Stimulated activated CD8-positive, alpha-beta memory T cell treated with anti-CD3 and anti-CD28 coated beads, Interleukin-2, amount 100 ng/mL, for 1 hour (primary cell): ENCODE data around the gene BMP4.
"Not testable (repeated sequence)": the region's sequence is repeated elsewhere in the genome, so short reads cannot be mapped to it uniquely, and the experiment has no call there.

Experiments
- DNase-seq, 2 donors: peaks; one replicate each; pipeline ENCODE4 v3.0.0-alpha.2; 2020; ENCODE audit warnings: low read depth in 2 of 2

Gene BMP4

DNA sequence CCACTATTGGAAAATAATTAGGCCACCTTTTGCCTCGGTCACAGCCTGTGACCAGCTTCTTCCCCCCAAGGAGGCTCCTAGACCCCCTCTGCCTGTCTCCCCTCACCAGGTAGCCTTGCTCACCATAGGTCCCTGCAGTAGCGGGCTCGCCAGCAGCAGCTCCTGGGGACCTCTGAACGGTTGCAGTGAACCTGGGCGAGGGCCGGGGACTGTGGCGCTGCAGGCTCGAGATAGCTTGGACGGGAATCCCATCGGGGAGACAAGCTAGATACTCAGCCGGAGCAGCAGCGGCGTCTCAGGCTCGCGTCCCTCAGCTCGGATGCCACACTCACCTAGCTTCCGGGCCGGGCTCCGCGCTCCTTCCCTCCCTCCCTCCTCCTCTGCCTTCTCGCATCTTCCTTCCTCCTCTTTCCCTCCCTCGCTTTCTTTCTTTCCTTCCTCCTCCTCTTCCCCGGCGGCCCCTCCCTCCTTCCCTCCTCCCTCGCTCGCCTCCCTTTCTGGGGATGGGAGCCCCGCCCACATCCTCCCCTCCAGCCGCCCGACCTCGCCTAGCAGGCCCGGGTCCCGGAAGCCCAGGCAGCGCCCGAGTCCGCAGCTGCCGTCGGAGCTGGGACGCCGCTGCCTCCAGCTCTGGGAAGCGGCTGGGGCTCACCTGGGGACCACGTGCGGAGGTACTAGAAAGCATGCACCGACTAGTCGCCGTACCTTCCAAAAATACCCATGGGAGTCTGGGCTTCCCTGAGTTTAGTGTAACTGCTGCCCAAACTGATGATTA is at the start of gene BMP4:
TSS of gene BMP4 (minus strand) at position 399 of the 775 bp plus-strand sequence. CDS start 4,603 bp downstream, outside the sequence.
- no peak for DNase-seq

DNA sequence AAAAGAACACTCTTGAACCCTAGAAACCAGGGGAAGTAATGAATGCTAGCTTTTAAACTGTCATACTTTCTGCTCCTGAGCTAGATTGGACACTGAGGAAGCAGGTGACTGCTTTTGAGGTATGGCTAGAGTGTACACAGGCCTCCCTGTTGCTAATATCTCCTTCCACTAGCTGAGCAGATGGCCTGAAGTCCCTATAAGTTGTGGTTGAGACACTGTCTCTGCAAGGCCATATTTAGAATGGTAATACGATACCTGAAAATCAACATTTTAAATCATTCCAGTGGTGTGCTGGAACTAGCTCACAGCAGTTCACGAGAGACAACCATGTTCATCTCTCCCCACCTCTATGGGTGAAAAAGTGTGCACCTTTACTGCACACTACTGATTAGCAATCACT is 46.4 kb upstream of the BMP4 start:
- DNase-seq: no peak

DNA sequence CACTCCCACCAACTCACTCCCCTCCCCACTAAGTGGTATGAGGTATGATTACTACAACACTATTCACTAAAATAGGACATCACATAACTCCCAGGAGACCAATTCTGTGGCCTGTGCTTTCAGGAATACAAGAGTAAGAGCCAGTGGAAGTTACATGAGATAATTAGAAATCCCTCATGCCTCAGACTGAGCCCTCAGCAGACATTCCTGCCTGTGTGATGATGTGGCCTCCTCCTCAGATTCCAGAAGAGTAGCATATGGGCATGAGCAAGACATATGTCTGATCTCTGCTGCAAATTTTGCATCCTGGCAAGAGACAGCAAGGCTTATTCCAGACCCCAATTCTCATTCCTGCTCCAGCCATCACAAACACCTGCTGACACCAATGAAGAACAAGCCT is 46.0 kb upstream of the BMP4 start:
- DNase-seq: no peak

DNA sequence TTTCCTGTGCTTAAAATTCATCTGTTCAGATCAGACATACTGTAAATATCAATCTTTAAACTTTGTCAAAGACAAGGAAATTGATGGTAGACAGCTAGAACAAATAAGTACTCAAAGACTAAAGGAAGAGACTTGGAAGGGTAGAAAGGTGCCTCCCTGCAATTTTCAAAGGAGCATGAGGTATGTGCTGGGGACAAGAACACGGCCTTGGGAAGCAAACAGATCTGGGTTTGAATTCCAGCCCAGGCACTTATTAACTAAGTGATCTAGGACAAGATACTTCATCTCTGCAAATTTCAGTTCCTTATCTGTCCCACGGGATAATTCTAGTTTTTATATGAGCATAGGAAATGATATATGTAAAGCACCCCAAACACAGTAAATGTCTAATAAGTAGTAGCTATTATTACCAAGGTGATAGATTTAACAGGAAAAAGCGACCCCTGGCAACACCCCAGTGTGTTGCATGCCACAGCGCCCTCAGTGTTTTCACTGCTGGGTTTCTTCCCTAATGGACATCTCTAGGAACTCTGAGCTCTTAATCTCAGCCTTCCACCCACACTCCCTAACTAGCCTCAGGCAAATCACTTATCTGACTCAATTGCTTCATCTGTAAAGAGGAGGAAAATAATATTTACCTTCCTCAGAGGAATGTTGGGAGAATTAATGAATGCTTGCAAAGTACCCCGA is 44.7 kb upstream of the BMP4 start:
- DNase-seq: no peak

DNA sequence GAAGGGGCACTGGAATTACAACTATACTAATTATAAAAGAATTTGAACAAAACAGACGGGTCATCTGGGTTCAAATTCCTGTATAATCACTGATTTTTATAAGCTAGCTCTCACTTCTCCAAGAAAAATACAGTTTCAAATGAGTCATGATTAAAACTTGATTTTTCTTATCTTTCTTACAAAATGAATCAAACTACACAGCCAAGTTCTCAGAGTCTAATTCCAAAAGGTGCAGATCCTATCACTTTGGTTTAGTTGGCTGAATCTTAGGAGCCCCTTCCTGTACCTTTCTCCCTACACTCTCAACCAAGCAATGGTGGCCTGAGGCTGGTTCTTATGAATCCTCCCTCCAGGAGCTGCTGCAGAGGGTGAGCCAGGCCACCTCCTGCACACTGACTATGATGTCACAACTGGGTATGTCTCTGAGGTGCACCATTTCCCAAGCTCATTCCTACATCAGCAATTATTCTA is 43.8 kb upstream of the BMP4 start:
- DNase-seq: no peak

DNA sequence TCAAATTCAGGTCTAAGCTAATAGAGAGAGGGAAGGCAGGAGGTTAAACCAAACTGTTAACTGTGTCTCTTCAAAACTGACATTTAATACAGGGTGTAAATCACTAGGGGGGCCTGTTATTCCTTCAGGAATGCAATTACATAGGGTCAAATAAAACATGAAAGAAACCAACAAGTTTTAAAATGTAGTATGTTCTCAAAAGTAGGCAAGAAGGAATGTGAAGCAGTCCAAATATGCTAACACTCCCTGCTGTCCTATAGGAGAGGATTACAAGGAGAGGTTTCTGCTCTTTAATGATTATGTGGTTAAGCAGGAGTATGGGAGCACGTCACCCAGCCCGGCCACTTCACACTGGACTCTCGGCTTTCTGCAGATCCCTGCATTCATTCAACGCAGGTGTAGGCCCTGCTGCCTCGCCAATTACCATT is 42.5 kb upstream of the BMP4 start:
- DNase-seq: no peak

DNA sequence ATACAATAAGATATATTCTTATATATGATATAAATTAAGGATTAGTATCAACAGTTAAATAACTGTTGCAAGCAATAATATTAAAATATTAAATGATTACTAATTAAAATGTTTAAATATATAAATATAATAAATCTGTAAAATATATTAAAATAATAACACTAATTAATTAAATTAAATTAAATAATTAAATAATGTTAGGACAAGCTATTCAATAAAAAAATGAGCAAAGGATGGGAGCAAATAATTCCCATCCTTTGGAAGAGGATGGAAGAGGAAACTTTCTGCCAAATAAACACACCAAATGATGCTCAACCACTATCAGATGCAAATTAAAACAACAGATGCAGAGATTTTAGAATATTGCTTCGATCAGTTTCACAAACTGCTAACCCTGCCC is 39.4 kb upstream of the BMP4 start:
- DNase-seq: no peak

DNA sequence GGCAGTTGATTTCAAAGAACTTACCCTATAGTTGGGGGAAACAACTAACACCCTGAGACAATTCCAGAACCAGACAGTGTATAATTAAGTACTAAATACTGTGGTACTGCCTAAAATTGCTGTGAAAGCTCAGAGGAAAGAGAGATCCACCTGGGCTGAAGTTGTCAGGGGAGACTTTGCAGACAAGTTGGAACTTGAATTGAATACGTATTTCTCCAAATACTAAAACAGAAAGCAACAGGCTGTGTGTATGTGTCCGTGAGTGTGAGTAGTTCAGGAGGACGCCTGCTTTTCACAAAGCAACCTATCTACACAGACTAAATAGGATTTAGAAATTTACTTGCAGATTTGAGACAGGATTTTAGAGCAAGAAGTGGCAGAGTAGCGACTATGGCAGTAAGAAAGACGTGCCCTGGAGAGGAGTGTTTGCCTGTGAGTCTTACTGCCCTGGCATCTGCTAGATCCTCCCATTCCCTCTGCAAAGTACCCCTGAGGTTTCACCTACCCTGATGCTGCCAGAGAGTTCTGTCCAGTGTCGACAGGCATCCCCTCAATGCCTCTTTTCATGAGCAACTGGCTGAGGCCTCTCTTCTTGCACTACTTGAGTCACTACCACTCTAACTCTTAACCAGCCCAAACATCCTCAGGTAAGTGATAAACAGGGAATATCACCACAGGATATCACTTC is 37.4 kb upstream of the BMP4 start:
- DNase-seq: no peak

DNA sequence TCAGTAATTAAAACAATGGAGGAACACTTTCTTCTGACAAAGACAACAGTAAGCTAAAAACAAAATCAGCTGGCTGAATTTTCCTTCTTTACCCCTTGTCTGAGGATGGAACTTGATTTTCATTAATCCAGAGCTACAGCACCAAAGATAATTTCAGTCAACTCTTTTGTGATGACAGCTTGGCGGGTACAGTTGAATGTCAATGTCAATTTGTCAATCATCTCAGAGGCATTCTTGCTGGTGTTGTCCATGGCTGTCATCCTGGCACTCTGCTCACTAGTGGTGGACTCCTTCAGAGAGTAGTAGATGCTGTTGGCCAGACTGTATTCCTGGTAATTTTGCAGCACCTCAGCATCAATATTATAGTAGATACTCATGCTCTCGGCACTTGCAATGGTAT is 34.4 kb upstream of the BMP4 start:
- DNase-seq: no peak

DNA sequence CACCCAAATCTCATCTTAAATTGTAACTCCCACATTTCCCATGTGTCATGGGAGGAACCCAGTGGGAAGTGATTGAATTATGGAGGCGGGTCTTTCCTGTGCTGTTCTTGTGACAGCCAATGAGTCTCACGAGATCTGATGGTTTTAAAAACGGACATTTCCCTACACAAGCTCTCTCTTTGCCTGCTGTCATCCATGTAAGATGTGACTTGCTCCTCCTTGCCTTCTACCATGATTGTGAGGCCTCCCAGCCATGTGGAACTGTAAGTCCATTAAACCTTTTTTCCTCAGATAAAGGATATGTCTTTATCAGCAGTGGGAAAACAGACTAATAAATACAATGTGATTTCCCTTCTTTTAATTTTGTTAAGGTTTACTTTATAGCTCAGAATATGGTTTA is 30.1 kb upstream of the BMP4 start:
- not testable (repeated sequence) for DNase-seq

DNA sequence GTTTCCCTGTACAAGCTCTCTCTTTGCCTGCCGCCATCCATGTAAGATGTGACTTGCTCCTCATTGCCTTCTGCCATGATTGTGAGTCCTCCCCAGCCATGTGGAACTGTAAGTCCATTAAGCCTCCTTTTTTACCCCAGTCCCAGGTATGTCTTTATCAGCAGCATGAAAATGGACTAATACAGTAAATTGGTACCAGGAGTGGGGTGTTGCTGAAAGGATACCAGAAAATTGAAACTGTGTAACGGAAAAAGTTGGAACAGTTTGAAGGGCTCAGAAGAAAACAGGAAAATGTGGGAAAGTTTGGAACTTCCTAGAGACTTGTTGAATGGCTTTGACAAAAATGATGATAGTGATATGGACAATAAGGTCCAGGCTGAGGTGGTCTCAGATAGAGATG is 28.3 kb upstream of the BMP4 start:
- DNase-seq: not testable (repeated sequence)

DNA sequence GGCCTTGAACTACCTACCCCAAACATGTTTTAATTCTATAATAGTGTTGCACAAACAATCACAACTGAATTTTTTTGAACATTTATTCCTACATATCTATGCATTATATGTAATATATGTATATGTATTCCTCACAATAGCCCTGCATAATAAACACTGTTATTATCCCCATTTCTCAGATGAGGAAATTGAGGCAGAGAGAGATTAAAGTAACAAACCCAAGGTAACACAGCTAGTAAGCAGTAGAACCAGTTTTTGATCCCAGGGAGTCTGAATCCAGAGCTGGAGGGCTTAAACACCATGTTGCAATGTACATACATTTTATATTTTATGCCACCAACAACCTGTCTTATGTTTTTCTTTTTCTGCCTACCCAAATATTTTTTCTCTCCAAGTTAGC is 26.5 kb upstream of the BMP4 start:
- no peak for DNase-seq

DNA sequence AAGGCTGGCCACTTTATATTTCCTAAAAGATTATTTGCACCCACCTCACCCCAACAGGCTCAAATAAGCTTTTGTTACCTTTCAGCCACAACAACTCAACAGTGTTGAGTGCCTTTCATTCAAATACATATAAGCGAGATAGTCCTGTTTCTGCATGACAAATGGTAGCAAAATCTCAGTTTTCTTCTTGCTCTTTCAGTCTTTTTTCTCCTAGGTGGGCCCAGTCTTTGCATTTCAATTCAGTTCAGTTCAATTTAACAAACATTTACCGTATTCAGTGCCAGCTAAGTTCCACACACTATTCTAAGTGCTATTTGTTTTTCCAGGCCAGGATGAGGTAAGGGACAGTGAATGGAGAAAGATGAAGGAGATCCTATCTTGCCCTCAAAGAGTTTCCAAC is 25.9 kb upstream of the BMP4 start:
- DNase-seq: no peak

DNA sequence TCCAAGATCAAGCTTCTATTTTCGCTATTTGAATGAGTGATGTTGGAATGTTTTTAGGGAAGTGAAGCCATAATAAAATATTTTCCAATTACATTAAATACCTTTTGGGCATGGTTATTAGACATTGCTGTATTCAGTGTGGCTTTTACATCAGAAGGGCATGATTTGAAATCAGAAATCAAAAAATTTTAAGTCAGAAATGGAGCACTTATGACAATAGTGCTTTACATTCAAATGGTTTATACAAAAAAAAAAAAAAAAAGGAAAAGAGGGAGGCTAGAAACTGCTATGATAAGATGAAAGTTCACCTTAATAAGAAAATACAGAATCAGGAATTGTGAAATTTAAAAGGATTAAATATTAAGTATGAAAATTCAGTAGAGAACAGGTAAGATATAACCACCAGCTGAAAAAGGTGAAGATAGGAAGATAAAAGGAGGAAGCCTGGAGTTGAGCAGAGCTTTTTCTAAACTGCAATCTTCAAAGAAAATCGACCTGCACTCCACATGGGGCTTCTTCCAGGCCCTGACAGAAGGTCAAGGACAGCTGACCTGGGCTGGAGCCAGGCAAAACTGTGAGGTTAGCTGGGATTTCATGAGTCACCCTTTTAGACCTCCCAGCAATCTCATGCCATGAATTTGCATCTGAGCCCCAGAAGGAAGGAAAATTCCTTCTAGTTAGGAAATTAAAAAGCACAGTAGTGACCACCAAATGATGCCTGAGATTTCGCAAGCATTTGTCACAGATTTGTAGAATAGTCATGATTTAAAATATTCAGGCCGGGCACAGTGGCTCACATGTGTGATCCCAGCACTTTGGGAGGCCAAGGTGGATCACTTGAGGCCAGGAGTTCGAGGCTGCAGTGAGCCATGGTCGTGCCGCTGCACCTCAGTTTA is 23.4 kb upstream of the BMP4 start:
- DNase-seq: no peak

DNA sequence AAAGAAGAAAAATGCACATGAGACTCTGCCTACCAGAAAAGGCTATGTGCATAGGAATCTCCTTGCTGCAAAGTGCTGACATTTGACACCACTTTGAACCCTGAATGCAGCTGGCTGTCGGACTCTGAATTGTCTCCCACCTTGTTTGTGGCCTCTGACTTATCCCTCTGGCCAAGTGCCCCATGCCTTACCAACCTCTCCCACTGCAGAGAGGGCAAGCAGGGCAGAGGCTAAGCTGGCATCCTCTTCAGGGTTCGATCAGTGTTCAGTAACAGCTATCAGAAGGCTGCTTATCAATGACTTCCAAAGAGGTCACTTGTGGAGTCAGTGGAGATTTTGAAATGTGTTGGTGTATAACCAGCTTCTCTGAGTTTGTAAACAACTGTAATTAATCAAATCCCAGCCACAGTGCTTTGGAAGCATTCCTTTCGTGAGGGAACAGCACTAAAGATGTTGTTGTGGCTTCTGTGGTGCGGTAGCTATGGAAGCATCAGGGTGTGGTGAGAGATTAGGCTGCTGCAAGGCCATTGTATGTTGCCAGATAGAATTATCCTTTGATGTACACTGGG is 22.6 kb upstream of the BMP4 start:
- no peak for DNase-seq

DNA sequence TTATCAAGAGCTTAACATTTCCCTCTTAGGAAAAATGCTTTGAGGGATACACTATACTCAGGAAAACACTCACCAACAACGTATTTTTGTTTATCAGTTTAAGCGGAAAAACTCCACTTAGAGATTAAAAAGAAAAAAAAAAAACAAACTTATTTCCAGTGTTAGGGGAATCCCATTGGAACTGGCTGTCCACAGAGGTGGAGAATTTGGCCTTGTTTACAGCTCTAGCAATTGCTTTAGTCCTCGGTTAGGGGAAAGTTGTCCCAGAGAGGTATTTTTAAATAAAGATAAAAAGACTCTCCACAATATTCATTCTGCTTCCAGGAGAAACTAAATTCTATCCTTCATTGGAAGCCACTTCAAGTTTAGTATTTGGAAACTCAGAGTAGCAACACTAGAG is 21.6 kb upstream of the BMP4 start:
- DNase-seq: no peak

DNA sequence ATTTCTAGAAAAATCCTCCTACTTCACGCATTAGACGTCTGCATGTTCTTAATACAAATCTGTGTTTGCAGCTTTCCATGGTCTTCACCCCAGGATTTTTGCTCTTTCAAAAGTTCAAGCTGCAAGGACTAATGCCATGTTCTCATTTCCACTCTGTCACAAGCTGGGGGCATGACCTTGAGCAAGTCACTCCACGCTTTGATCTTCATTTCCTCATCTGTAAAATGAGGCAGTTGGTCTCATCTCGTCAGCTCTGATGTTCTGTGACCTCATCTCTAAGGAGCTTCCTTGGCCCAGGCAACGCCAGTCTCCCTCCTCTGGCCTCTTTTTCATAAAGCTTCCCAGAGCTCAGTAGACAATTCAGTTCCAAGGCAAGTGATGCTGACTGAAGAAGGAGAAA is 18.8 kb upstream of the BMP4 start:
- no peak for DNase-seq

DNA sequence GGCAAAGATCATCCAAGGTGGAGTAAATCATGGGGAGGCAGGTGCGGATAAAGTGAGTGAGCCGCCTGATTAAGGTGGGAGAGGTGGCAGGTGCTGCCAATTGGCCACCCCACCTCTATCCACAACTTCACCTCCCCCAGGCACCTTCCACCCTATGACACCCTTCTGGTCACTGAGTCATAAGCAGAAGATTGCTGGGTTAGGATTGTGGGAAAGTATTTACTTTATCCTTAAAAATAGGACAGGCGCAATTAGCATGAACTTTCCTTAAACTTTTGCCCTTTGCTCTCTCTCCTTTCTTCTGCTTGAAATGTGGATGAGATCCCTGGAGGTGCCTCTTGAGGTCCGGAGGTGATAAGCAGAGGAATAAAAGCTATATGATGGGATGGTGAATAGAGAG is 14.9 kb upstream of the BMP4 start:
- DNase-seq: no peak

DNA sequence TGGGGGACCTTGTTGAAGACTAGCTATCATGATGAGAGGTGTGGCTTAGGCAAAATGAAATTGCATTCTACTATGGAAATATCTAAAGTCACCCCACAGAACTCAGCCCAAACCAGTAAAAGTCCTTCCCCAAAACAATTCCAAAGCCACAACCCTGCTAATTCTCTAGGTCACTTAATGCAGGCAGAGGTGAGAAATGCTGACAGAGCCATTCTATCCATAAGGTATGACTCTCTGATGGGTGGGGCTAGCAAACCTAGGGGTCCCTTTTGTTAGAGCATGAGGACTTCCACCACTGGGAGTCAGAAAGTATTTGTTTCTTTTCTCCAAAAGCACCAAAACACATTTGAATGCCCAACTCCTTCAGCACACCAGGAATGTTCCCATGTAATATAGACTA is 12.7 kb upstream of the BMP4 start:
- DNase-seq: no peak

DNA sequence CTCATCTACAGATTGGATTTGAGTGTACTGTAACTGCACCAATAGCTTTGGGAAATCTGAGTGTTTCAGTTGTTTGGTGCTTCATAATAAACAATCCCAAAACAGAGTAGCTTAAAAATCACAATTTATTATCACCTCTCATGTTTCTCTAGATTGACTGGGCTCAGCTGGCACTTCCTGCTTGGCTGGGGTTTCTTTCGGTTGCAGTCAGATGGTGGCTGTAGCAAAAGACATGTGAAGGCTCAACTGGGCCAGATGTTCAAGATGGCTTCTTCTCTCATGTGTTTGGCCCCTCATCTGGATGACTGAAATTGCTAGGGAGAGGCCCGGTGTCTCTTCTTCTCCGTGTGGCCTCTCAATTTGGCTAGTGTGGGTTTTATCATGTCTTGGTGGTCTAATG is 12.1 kb upstream of the BMP4 start:
- DNase-seq: no peak

DNA sequence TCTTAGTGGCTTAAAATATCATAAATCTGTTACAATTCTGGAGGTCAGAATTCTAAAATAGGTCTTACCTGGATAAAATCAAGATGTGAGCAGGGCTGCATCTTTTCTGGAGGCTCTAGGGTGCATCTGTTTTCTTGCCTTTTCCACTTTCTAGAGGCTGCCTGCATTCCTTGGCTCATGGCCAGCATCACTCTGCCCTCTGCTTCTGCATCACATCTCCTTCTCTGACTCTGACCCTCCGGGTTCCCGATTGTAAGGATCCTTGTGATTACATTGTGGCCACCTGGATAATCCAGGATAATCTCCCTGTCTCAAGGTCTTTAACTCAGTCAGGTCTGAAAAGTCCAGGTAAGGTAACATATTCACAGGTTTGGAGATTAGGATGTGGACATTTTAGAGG is 11.0 kb upstream of the BMP4 start:
- no peak for DNase-seq
